ENCODE results near the gene MT1E. TPM values are rescaled to one million over a fixed set of nuclear protein-coding genes. Genes with fewer than 3 reads are reported as not detected.
A peak's percentile ranks its signal among the peaks of the same experiment; 100 is the strongest.
"Not testable (repeated sequence)": the region's sequence is repeated elsewhere in the genome, so short reads cannot be mapped to it uniquely, and the experiment has no call there.

Gene MT1E
- total RNA-seq, 5 donors from 2014 or later (not counting 1 experiment from before 2014, with no cell fraction given): 1.9 to 10.8 (median 6.1) TPM

DNA sequence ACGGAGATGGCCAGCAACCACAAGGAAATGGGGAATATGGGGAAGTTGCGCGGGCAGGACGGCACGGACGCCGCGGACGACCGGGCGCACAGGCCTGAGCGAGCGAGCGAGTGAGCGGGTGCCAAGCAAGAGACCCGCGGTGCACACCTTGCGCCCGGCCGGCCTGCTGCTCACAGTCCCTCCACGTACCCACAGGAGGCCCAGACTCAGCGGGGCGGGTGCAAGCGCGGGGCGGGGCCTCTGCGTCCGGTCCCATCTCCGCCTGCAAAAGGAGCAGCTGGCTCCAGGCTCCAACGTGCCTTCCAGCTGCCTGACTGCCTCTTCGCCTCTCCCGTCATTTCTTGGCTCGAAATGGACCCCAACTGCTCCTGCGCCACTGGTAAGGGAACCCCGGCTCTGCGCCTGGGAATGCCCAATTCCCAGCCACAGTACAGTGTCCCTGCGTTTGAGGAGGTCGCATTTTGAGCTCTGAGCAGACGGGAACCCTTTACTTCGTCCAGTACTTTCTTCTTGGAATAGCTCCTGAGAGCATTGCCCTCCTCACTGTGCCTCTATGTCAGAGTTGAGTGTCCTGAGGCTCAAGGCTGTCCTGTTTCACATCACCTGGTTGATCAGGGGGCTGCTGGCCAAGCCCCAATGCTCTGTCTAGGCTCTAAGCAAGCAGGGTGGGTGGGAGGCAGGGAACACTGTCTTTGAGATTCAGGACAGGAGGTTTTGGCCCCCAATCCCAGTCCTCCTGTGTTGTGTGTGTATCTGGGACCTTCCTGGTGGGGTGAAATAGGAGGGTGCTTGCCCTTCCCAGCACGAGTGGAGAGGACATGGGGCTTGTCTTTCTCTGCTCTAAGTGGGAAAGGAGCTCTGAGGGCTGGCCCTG lies 8.1 kb upstream of the MT1E start:
- H3K27me3 ChIP-seq (replicated peaks in 1 of 2; ENCODE audit: control insufficient read depth in 2 of 2, extremely low read depth in 1 of 2, insufficient read depth in 2 of 2, low read length in 1 of 2): peaks cover 17 to 18% of the 10 kb centered on the region in 2 experiments
- peak in 24 of 35 experiments; percentile 18 to 68 (median 43) for DNase-seq
- peak; percentile 90 to 99 (median 94) for ATAC-seq (replicated peaks in 1 of 4)
- ChIA-PET POLR2A (no interaction called here), CTCF (interaction anchor here in 1 of 2 donors (0.6 kb wide), 1 partner anchor 22 kb away, joined by 3 read pairs; no protein-coding TSS in a partner anchor)
- Mint-ChIP-seq H3K9me3 (no peaks in the 10 kb centered on the region), H3K4me1 (peaks cover 12 to 15% (median 13%) of the 10 kb centered on the region in 3 donors), H3K36me3 (no peaks in the 10 kb centered on the region), H3K4me3 (peak overlapping the region; percentile 17 to 75 (median 49)), H3K27ac (no peak overlapping the region), H3K27me3 (peaks cover 0 to 22% of the 10 kb centered on the region in 2 donors)
- peak overlapping the region; percentile 34 to 52 for H3K4me3 ChIP-seq (ENCODE audit: control insufficient read depth in 1 of 2, extremely low read depth in 1 of 2, low read length in 1 of 2)
- no peak overlapping the region for H3K27ac ChIP-seq (ENCODE audit: low read length)
- peaks cover 3 to 13% of the 10 kb centered on the region in 2 experiments for H3K4me1 ChIP-seq (ENCODE audit: control insufficient read depth in 1 of 2, extremely low read depth in 1 of 2, insufficient read depth in 2 of 2, low read length in 2 of 2)
- H3K36me3 ChIP-seq (ENCODE audit: control insufficient read depth in 2 of 2, extremely low read depth in 1 of 2, insufficient read depth in 1 of 2, low read length in 1 of 2): no peaks in the 10 kb centered on the region
- 6% methylated on average over 36 of the region's 41 CpGs for WGBS (ENCODE audit: insufficient coverage)
- H3K9me3 ChIP-seq: no peaks in the 10 kb centered on the region

- CTCF ChIA-PET: interaction anchor here in 1 of 2 donors (0.6 kb wide), 1 partner anchor 21 kb away, joined by 3 read pairs; no protein-coding TSS in a partner anchor
- Mint-ChIP-seq H3K4me1 (peaks cover 12 to 15% (median 12%) of the 10 kb centered on the region in 3 donors), H3K4me3 (peak overlapping the region in 1 of 3 donors; percentile 75), H3K36me3 (no peaks in the 10 kb centered on the region), H3K27me3 (peaks cover 0 to 22% of the 10 kb centered on the region in 2 donors), H3K27ac (no peak overlapping the region), H3K9me3 (no peaks in the 10 kb centered on the region)
- no peak for DNase-seq
- ATAC-seq (replicated peaks in 1 of 4): no peak
- Histone ChIP-seq H3K27ac (ENCODE audit: low read length) (no peak overlapping the region), H3K27me3 (replicated peaks in 1 of 2; ENCODE audit: control insufficient read depth in 2 of 2, extremely low read depth in 1 of 2, insufficient read depth in 2 of 2, low read length in 1 of 2) (peaks cover 17 to 18% of the 10 kb centered on the region in 2 experiments), H3K36me3 (ENCODE audit: control insufficient read depth in 2 of 2, extremely low read depth in 1 of 2, insufficient read depth in 1 of 2, low read length in 1 of 2) (no peaks in the 10 kb centered on the region), H3K9me3 (no peaks in the 10 kb centered on the region), H3K4me3 (ENCODE audit: control insufficient read depth in 1 of 2, extremely low read depth in 1 of 2, low read length in 1 of 2) (no peak overlapping the region), H3K4me1 (ENCODE audit: control insufficient read depth in 1 of 2, extremely low read depth in 1 of 2, insufficient read depth in 2 of 2, low read length in 2 of 2) (peaks cover 3 to 13% of the 10 kb centered on the region in 2 experiments)
- POLR2A ChIA-PET: no interaction called here
- WGBS (ENCODE audit: insufficient coverage): 88% methylated on average over 5 of the region's 6 CpGs
These were observed 7.4 kb upstream of the MT1E start for GRCh38 chr16:56618138-56618537.

GRCh38 chr16:56620339-56620897 lies 5.2 kb upstream of the MT1E start:
- 98% methylated on average over 4 of the region's 8 CpGs for WGBS (ENCODE audit: insufficient coverage)
- Histone ChIP-seq H3K36me3 (ENCODE audit: control insufficient read depth in 2 of 2, extremely low read depth in 1 of 2, insufficient read depth in 1 of 2, low read length in 1 of 2) (no peaks in the 10 kb centered on the region), H3K4me3 (ENCODE audit: control insufficient read depth in 1 of 2, extremely low read depth in 1 of 2, low read length in 1 of 2) (no peak overlapping the region), H3K27ac (ENCODE audit: low read length) (no peak overlapping the region), H3K9me3 (no peaks in the 10 kb centered on the region), H3K27me3 (replicated peaks in 1 of 2; ENCODE audit: control insufficient read depth in 2 of 2, extremely low read depth in 1 of 2, insufficient read depth in 2 of 2, low read length in 1 of 2) (peaks cover 20 to 21% of the 10 kb centered on the region in 2 experiments), H3K4me1 (ENCODE audit: control insufficient read depth in 1 of 2, extremely low read depth in 1 of 2, insufficient read depth in 2 of 2, low read length in 2 of 2) (peaks cover 3 to 21% of the 10 kb centered on the region in 2 experiments)
- ATAC-seq (replicated peaks in 1 of 4) (no peak), DNase-seq (no peak)
- H3K27me3 Mint-ChIP-seq: peaks cover 0 to 27% of the 10 kb centered on the region in 2 donors
- no peak overlapping the region for H3K27ac Mint-ChIP-seq
- ChIA-PET POLR2A (interaction anchor here (0.5 to 0.7 kb wide), 2 partner anchors 41 to 154 kb away, joined by 3 to 4 read pairs; no protein-coding TSS in a partner anchor), CTCF (interaction anchor here in 1 of 2 donors (0.6 kb wide), 1 partner anchor 35 kb away, joined by 3 read pairs; no protein-coding TSS in a partner anchor)
- H3K36me3 Mint-ChIP-seq: no peaks in the 10 kb centered on the region
- peaks cover 17 to 19% (median 18%) of the 10 kb centered on the region in 3 donors for H3K4me1 Mint-ChIP-seq
- H3K9me3 Mint-ChIP-seq: no peaks in the 10 kb centered on the region
- H3K4me3 Mint-ChIP-seq: no peak overlapping the region

DNA sequence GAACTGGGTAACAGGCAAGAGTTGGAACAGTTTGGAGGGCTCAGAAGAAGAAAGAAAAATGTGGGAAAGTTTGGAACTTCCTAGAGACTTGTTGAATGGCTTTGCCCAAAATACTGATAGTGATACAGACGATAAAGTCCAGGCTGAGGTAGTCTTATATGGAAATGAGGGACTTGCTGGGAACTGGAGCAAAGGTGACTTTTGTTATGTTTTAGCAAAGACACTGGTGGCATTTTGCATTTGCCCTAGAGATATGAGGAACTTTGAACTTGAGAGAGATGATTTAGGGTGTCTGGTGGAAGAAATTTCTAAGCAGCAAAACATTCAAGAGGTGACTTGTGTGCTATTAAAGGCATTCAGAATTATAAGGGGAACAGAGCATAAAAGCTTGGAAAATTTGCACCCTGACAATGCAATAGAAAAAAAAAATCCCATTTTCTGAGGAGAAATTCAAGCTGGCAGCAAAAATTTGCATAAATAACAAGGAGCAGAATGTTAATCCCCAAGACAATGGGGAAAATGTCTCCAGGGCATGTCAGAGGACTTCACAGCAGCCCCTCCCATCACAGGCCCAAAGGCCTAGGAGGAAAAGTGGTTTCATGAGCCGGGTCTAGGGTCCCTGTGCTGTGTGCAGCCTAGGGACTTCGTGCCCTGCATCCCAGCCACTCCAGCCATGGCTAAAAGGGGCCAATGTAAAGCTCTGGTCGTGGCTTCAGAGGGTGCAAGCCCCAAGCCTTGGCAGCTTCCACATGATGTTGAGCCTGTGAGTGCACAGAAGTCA lies 3.7 kb upstream of the MT1E start:
- H3K36me3 Mint-ChIP-seq; H3K36me3 ChIP-seq (ENCODE audit: control insufficient read depth in 2 of 2, extremely low read depth in 1 of 2, insufficient read depth in 1 of 2, low read length in 1 of 2); H3K9me3 ChIP-seq; H3K4me3 ChIP-seq (ENCODE audit: control insufficient read depth in 1 of 2, extremely low read depth in 1 of 2, low read length in 1 of 2); H3K4me3 Mint-ChIP-seq; H3K27ac ChIP-seq (ENCODE audit: low read length); H3K9me3 Mint-ChIP-seq; ATAC-seq (replicated peaks in 1 of 4); DNase-seq; H3K27ac Mint-ChIP-seq: not testable (repeated sequence)
- WGBS (ENCODE audit: insufficient coverage): 88% methylated on average over 4 of the region's 4 CpGs
- Mint-ChIP-seq H3K4me1 (peaks cover 21 to 22% (median 22%) of the 10 kb centered on the region in 3 donors), H3K27me3 (peaks cover 0 to 27% of the 10 kb centered on the region in 2 donors)
- ChIA-PET CTCF (interaction anchor here in 1 of 2 donors (0.6 kb wide), 1 partner anchor 303 kb away, joined by 3 read pairs; no protein-coding TSS in a partner anchor), POLR2A (interaction anchor here in 1 of 2 donors (0.6 kb wide), 1 partner anchor 12 kb away, joined by 3 read pairs; no protein-coding TSS in a partner anchor)
- H3K27me3 ChIP-seq (replicated peaks in 1 of 2; ENCODE audit: control insufficient read depth in 2 of 2, extremely low read depth in 1 of 2, insufficient read depth in 2 of 2, low read length in 1 of 2): peaks cover 19 to 31% of the 10 kb centered on the region in 2 experiments
- H3K4me1 ChIP-seq (ENCODE audit: control insufficient read depth in 1 of 2, extremely low read depth in 1 of 2, insufficient read depth in 2 of 2, low read length in 2 of 2): peaks cover 3 to 32% of the 10 kb centered on the region in 2 experiments

DNA sequence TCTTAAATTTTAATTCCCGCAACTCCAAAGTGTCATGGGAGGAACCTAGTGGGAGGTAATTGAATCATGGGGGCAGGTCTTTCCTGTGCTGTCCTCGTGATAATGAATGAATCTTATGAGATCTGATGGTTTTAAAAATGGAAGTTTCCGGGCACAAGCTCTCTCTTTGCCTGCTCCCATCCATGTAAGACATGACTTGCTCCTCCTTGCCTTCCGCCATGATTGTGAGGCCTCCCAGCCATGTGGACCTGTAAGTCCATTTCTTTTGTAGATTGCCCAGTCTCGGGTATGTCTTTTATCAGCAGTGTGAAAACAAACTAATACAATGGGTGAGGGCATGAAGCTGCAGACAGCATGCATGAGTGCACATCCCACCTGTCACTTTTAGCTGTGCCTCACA lies 2.4 kb upstream of the MT1E start:
- H3K27me3 Mint-ChIP-seq: peaks cover 0 to 21% of the 10 kb centered on the region in 2 donors
- not testable (repeated sequence) for H3K27ac ChIP-seq (ENCODE audit: low read length); ATAC-seq (replicated peaks in 1 of 4); H3K9me3 Mint-ChIP-seq; H3K9me3 ChIP-seq; H3K27ac Mint-ChIP-seq; H3K4me3 ChIP-seq (ENCODE audit: control insufficient read depth in 1 of 2, extremely low read depth in 1 of 2, low read length in 1 of 2); H3K4me3 Mint-ChIP-seq; DNase-seq; H3K36me3 Mint-ChIP-seq; H3K36me3 ChIP-seq (ENCODE audit: control insufficient read depth in 2 of 2, extremely low read depth in 1 of 2, insufficient read depth in 1 of 2, low read length in 1 of 2)
- H3K4me1 Mint-ChIP-seq: peaks cover 13 to 18% (median 16%) of the 10 kb centered on the region in 3 donors
- CTCF ChIA-PET: interaction anchor here in 1 of 2 donors (0.6 to 1.1 kb wide), 3 partner anchors 10 to 605 kb away, joined by 3 read pairs; no protein-coding TSS in a partner anchor
- POLR2A ChIA-PET: interaction anchor here in 1 of 2 donors (0.6 to 1.1 kb wide), 2 partner anchors 13 to 60 kb away, joined by 3 to 4 read pairs; no protein-coding TSS in a partner anchor
- H3K27me3 ChIP-seq (replicated peaks in 1 of 2; ENCODE audit: control insufficient read depth in 2 of 2, extremely low read depth in 1 of 2, insufficient read depth in 2 of 2, low read length in 1 of 2): peaks cover 16 to 22% of the 10 kb centered on the region in 2 experiments
- WGBS (ENCODE audit: insufficient coverage): no CpG with 5 or more reads among the region's 5 CpGs
- peaks cover 0 to 21% of the 10 kb centered on the region in 2 experiments for H3K4me1 ChIP-seq (ENCODE audit: control insufficient read depth in 1 of 2, extremely low read depth in 1 of 2, insufficient read depth in 2 of 2, low read length in 2 of 2)
